Measurements from ENCODE around the gene TLR4.

TLR4 gene

GRCh38 chr9:117704024-117704575, at the start of gene TLR4:
Gene TLR4 (plus strand): TSS chr9:117704403. CDS start chr9:117704473, 70 bp downstream.
- DNase-seq, result no peak

- no peak for DNase-seq
These were observed 48.2 kb upstream of the TLR4 start for GRCh38 chr9:117656002-117656401.

GRCh38 chr9:117662651-117663050, 41.6 kb upstream of the TLR4 start:
- DNase-seq, result no peak

GRCh38 chr9:117664419-117664818, 39.8 kb upstream of the TLR4 start:
- DNase-seq, result no peak

GRCh38 chr9:117665601-117666385, 38.4 kb upstream of the TLR4 start:
- DNase-seq, result no peak

GRCh38 chr9:117671468-117671867, 32.7 kb upstream of the TLR4 start:
- DNase-seq, result no peak

GRCh38 chr9:117672369-117672768, 31.8 kb upstream of the TLR4 start:
- no peak for DNase-seq

GRCh38 chr9:117677572-117677971, 26.6 kb upstream of the TLR4 start:
- DNase-seq, result no peak

GRCh38 chr9:117678871-117679270, 25.3 kb upstream of the TLR4 start:
- DNase-seq, result peak; percentile 24

GRCh38 chr9:117679416-117679815, 24.8 kb upstream of the TLR4 start:
- no peak for DNase-seq

GRCh38 chr9:117681888-117682287, 22.3 kb upstream of the TLR4 start:
- DNase-seq, result no peak

- DNase-seq, result peak; percentile 64
These were observed 21.1 kb upstream of the TLR4 start for GRCh38 chr9:117682955-117683710.

GRCh38 chr9:117687532-117687931, 16.7 kb upstream of the TLR4 start:
- no peak for DNase-seq

- DNase-seq, result no peak
These were observed 12.8 kb upstream of the TLR4 start for GRCh38 chr9:117691367-117691766.

- DNase-seq, result no peak
These were observed 8.0 kb upstream of the TLR4 start for GRCh38 chr9:117696154-117696553.

GRCh38 chr9:117697046-117697445, 7.2 kb upstream of the TLR4 start:
- no peak for DNase-seq

GRCh38 chr9:117703537-117703936, 666 bp upstream of the TLR4 start:
- DNase-seq, result no peak

- no peak for DNase-seq
These were observed 394 bp downstream of the TLR4 start for GRCh38 chr9:117704597-117704996.

GRCh38 chr9:117705386-117705785, 1.2 kb downstream of the TLR4 start:
- no peak for DNase-seq

- no peak for DNase-seq
These were observed 2.4 kb downstream of the TLR4 start for GRCh38 chr9:117706421-117707116.

- no peak for DNase-seq
These were observed 3.4 kb downstream of the TLR4 start for GRCh38 chr9:117707561-117707960.

- no peak for DNase-seq
These were observed 5.7 kb downstream of the TLR4 start for GRCh38 chr9:117709936-117710335.

GRCh38 chr9:117714282-117714681, 10.1 kb downstream of the TLR4 start:
- no peak for DNase-seq

All from activated CD4-positive, alpha-beta T cell treated with anti-CD3 and anti-CD28 coated beads, Interleukin-2, Interleukin-6, amounts not matched to agents 100 ng/mL and 50 ng/mL, durations not matched to agents 16 hours and 8 hours (primary cell).